IMR-90 (cell line): Measurements from ENCODE around the gene NWD2. TPM values are rescaled to one million over a fixed set of nuclear protein-coding genes. Genes with fewer than 3 reads are reported as not detected.

Experiments used
- ATAC-seq: fragments of 200-7000 bp; cut with Tn5 transposase; 2 replicates; pipeline ENCODE4 v1.9.1; 2020; ENCODE audit warnings: low read depth, mild to moderate bottlenecking, moderate library complexity
- BruUV-seq: library from RNA; stranded (reverse); fragments of 400-500 nt; replicated peaks from 2 replicates; lab custom pipeline; 2021; lab: Mats Ljungman, UMichigan
- CTCF ChIA-PET: fragments of 300-600 bp; formaldehyde crosslinking; extraction: SDS; loops from one replicate; lab custom pipeline; 2021; ENCODE audit warnings: antibody characterized with exemption; lab: Yijun Ruan, JAX
- POLR2A ChIA-PET: fragments of 300-600 bp; sonication (Branson Sonifier 250); formaldehyde crosslinking; loops from one replicate; lab custom pipeline; 2022; ENCODE audit warnings: antibody characterized with exemption; ENCODE audit not compliant: unreplicated experiment; lab: Charles Lee
- DNase-seq: peaks from one replicate; pipeline ENCODE4 v3.0.0; 2013
- H2AFZ ChIP-seq: replicated peaks from 2 replicates; pipeline ENCODE3; 2013; ENCODE audit warnings: low read length, mild to moderate bottlenecking; ENCODE audit not compliant: poor library complexity
- H2AK5ac ChIP-seq: 2 replicates; pipeline ENCODE4 v1.6.1; 2013; ENCODE audit warnings: low read depth, low read length, inconsistent platforms
- H2AK9ac ChIP-seq: replicated peaks from 2 replicates; pipeline ENCODE3; 2013; ENCODE audit warnings: mild to moderate bottlenecking, low read depth, low read length, moderate library complexity; ENCODE audit not compliant: poor library complexity
- H2BK120ac ChIP-seq: 2 replicates; pipeline ENCODE4 v1.6.1; 2013; ENCODE audit warnings: low read depth, low read length, inconsistent platforms
- H2BK15ac ChIP-seq: 3 replicates; pipeline ENCODE4 v1.6.1; 2013; ENCODE audit warnings: low read depth, low read length, inconsistent platforms
- H2BK20ac ChIP-seq: 2 replicates; pipeline ENCODE4 v1.6.1; 2013; ENCODE audit warnings: low read depth, mild to moderate bottlenecking, inconsistent platforms, low read length, moderate library complexity
- H2BK5ac ChIP-seq: 2 replicates; pipeline ENCODE4 v1.6.1; 2013; ENCODE audit warnings: mild to moderate bottlenecking, low read depth, low read length, inconsistent platforms; ENCODE audit not compliant: poor library complexity, severe bottlenecking
- H3K14ac ChIP-seq: replicated peaks from 2 replicates; pipeline ENCODE4 v1.6.1; 2013; ENCODE audit warnings: low read depth, low read length, inconsistent platforms
- H3K18ac ChIP-seq: 2 replicates; pipeline ENCODE4 v1.6.1; 2013; ENCODE audit warnings: low read depth, low read length, control low read depth
- H3K23ac ChIP-seq: 2 replicates; pipeline ENCODE4 v1.6.1; 2013; ENCODE audit warnings: low read depth, low read length, inconsistent platforms
- H3K27ac ChIP-seq: 2 replicates; pipeline ENCODE4 v1.5.1; 2013; ENCODE audit warnings: mild to moderate bottlenecking, control low read depth, low read length; ENCODE audit not compliant: insufficient read depth
- H3K27me3 ChIP-seq: 2 replicates; pipeline ENCODE4 v1.6.1; 2013; ENCODE audit warnings: low read length; ENCODE audit not compliant: control insufficient read depth, insufficient read depth
- H3K36me3 ChIP-seq: 2 replicates; pipeline ENCODE4 v1.6.1; 2013; ENCODE audit warnings: low read length, mixed read lengths; ENCODE audit not compliant: control insufficient read depth, insufficient read depth
- H3K4ac ChIP-seq: 2 replicates; pipeline ENCODE4 v1.6.1; 2013; ENCODE audit warnings: low read depth, low read length, inconsistent platforms
- H3K4me1 ChIP-seq: 2 replicates; pipeline ENCODE4 v1.6.1; 2013; ENCODE audit warnings: low read length, mixed read lengths; ENCODE audit not compliant: control insufficient read depth, insufficient read depth
- H3K4me2 ChIP-seq: 2 replicates; pipeline ENCODE4 v1.6.1; 2013; ENCODE audit warnings: low read depth, mild to moderate bottlenecking, control low read depth, low read length, moderate library complexity
- H3K4me3 ChIP-seq: 2 replicates; pipeline ENCODE4 v1.5.1; 2013; ENCODE audit warnings: low read depth, mild to moderate bottlenecking, control low read depth, low read length, moderate library complexity; ENCODE audit not compliant: insufficient read depth
- H3K56ac ChIP-seq: 2 replicates; pipeline ENCODE4 v1.6.1; 2013; ENCODE audit warnings: low read length, inconsistent platforms; ENCODE audit not compliant: insufficient read depth; ENCODE audit errors: extremely low read depth
- H3K79me1 ChIP-seq, 2 experiments: 2 replicates each; pipeline ENCODE4 v1.6.1; 2013; ENCODE audit warnings: low read length in 2 of 2, inconsistent platforms in 1 of 2, low read depth in 1 of 2
- H3K9ac ChIP-seq: 2 replicates; pipeline ENCODE4 v1.6.1; 2013; ENCODE audit warnings: low read depth, low read length, control low read depth
- H3K9me1 ChIP-seq: 2 replicates; pipeline ENCODE4 v1.6.1; 2013; ENCODE audit warnings: low read length, inconsistent platforms; ENCODE audit not compliant: insufficient read depth
- H3K9me3 ChIP-seq: 2 replicates; pipeline ENCODE4 v1.6.1; 2013; ENCODE audit warnings: low read length; ENCODE audit not compliant: control insufficient read depth, insufficient read depth
- H4K20me1 ChIP-seq: 2 replicates; pipeline ENCODE4 v1.6.1; 2013; ENCODE audit warnings: low read length, inconsistent platforms; ENCODE audit not compliant: insufficient read depth
- H4K5ac ChIP-seq: 2 replicates; pipeline ENCODE4 v1.6.1; 2013; ENCODE audit warnings: mild to moderate bottlenecking, low read depth, low read length, control low read depth
- H4K8ac ChIP-seq, 2 experiments: 2 replicates each; pipeline ENCODE4 v1.6.1; 2013; ENCODE audit warnings: low read depth in 2 of 2, low read length in 2 of 2, control low read depth in 1 of 2, inconsistent platforms in 1 of 2
- H4K91ac ChIP-seq: 2 replicates; pipeline ENCODE4 v1.6.1; 2013; ENCODE audit warnings: low read depth, low read length, inconsistent platforms; ENCODE audit not compliant: insufficient read depth
- BHLHE40 ChIP-seq: fragments of 150-350 bp; IDR thresholded peaks from 2 replicates; pipeline ENCODE4 v1.6.1; 2016; ENCODE audit warnings: mild to moderate bottlenecking, low read depth, low read length
- CHD1 ChIP-seq: IDR thresholded peaks from 2 replicates; pipeline ENCODE4 v1.6.1; 2012; ENCODE audit warnings: low read depth, low read length, improper control_type of control experiment
- CTCF ChIP-seq: conservative IDR thresholded peaks from 2 replicates; pipeline ENCODE4 v1.5.1; 2012; ENCODE audit warnings: mild to moderate bottlenecking, low read depth, low read length, improper control_type of control experiment
- ELK1 ChIP-seq: fragments of 150-350 bp; IDR thresholded peaks from 2 replicates; pipeline ENCODE4 v1.6.1; 2016; ENCODE audit warnings: low read depth, mild to moderate bottlenecking, low read length, moderate library complexity, borderline replicate concordance
- FOS ChIP-seq: fragments of 150-350 bp; IDR thresholded peaks from 2 replicates; pipeline ENCODE4 v1.6.1; 2016; ENCODE audit warnings: low read depth, low read length
- MAFK ChIP-seq: IDR thresholded peaks from 2 replicates; pipeline ENCODE4 v1.6.1; 2012; ENCODE audit warnings: low read depth, low read length, improper control_type of control experiment
- MAZ ChIP-seq: IDR thresholded peaks from 2 replicates; pipeline ENCODE4 v1.6.1; 2012; ENCODE audit warnings: low read depth, mild to moderate bottlenecking, low read length, improper control_type of control experiment, moderate library complexity, borderline replicate concordance
- MXI1 ChIP-seq: IDR thresholded peaks from 2 replicates; pipeline ENCODE4 v1.6.1; 2012; ENCODE audit warnings: low read depth, mild to moderate bottlenecking, low read length, moderate library complexity, borderline replicate concordance
- NFE2L2 ChIP-seq: fragments of 150-350 bp; IDR thresholded peaks from 2 replicates; pipeline ENCODE4 v1.6.1; 2016; ENCODE audit warnings: low read depth, mild to moderate bottlenecking, low read length
- POLR2A ChIP-seq: IDR thresholded peaks from 2 replicates; pipeline ENCODE4 v1.6.1; 2012; ENCODE audit warnings: mild to moderate bottlenecking, low read depth, low read length
- RAD21 ChIP-seq: IDR thresholded peaks from 2 replicates; pipeline ENCODE4 v1.6.1; 2012; ENCODE audit warnings: low read length, improper control_type of control experiment
- RCOR1 ChIP-seq: IDR thresholded peaks from 2 replicates; pipeline ENCODE4 v1.6.1; 2012; ENCODE audit warnings: mild to moderate bottlenecking, low read length, improper control_type of control experiment; ENCODE audit not compliant: insufficient replicate concordance
- RFX5 ChIP-seq: IDR thresholded peaks from 2 replicates; pipeline ENCODE4 v1.8.0; 2012; ENCODE audit warnings: low read depth, mild to moderate bottlenecking, low read length, moderate library complexity
- SMC3 ChIP-seq: fragments of 150-350 bp; IDR thresholded peaks from 2 replicates; pipeline ENCODE4 v1.6.1; 2016; ENCODE audit warnings: low read depth, mild to moderate bottlenecking, antibody characterized with exemption, low read length, moderate library complexity
- USF2 ChIP-seq: fragments of 150-350 bp; IDR thresholded peaks from 2 replicates; pipeline ENCODE4 v1.6.1; 2017; ENCODE audit warnings: mild to moderate bottlenecking, antibody characterized with exemption, low read length, low read depth
- WGBS, 2 experiments: methylation state at CpG; one replicate each; pipeline versions ENCODE4 v1.1.5 to v1.1.7; 2013; ENCODE audit warnings: missing lambda C conversion rate in 2 of 2; ENCODE audit not compliant: insufficient read length in 1 of 2; ENCODE audit errors: extremely low coverage in 2 of 2; 5-methylcytosine and 5-hydroxymethylcytosine counted together
- dilution Hi-C: fragments of 300-500 bp; cut with HindIII; formaldehyde crosslinking; loops from one replicate; pipeline ENCODE4 v1.14.3; 2018; ENCODE audit warnings: low sequenced_read_pairs; ENCODE audit not compliant: unreplicated experiment
- in situ Hi-C: fragments of 300-500 bp; cut with MboI; formaldehyde crosslinking; loops from 3 replicates; pipeline ENCODE4 v1.14.3; 2019; ENCODE audit warnings: low sequenced_read_pairs, inconsistent platforms, mixed read lengths
- intact Hi-C: fragments of 100-400 bp; cut with micrococcal nuclease; formaldehyde crosslinking; loops from 2 replicates; pipeline ENCODE4 v1.10.0; 2022
- polyA plus RNA-seq, 3 experiments: library from polyadenylated mRNA; depleted of rRNA; stranded (reverse); fragments of >200 nt; gene quantifications; 2 replicates each; pipeline ENCODE4 v1.2.3, GENCODE V29; 2012; ENCODE audit warnings: low replicate concordance in 1 of 3
- total RNA-seq: library from RNA; depleted of rRNA; stranded (reverse); fragments of >200 nt; gene quantifications from 2 replicates; pipeline ENCODE4 v1.2.3, GENCODE V29; 2012

NWD2 gene
- total and polyA plus RNA-seq, 2 of the 4 experiments (the other 2 are of a cell fraction) = not detected

- Histone ChIP-seq H2BK15ac (no peak overlapping the region), H3K36me3 (no peaks in the 10 kb centered on the region), H3K27me3 (no peaks in the 10 kb centered on the region), H4K5ac (no peak overlapping the region), H3K9ac (no peak overlapping the region), H3K56ac (no peak overlapping the region), H3K27ac (no peak overlapping the region), H3K4ac (no peak overlapping the region), H3K79me1 (no peaks in the 10 kb centered on the region), H3K23ac (no peak overlapping the region), H3K4me2 (no peak overlapping the region), H4K20me1 (no peaks in the 10 kb centered on the region), H2AFZ (no peak overlapping the region), H3K4me1 (no peaks in the 10 kb centered on the region), H4K91ac (no peak overlapping the region), H3K18ac (no peak overlapping the region), H3K4me3 (no peak overlapping the region), H2AK9ac (no peak overlapping the region), H4K8ac (no peak overlapping the region), H3K9me1 (no peaks in the 10 kb centered on the region), H2BK5ac (no peak overlapping the region), H3K9me3 (no peaks in the 10 kb centered on the region; the same call in 1 of the 2 replicates), H2AK5ac (no peak overlapping the region), H2BK120ac (no peak overlapping the region), H3K14ac (no peak overlapping the region), H2BK20ac (no peak overlapping the region)
- no TSS peak for BruUV-seq
- no peak for DNase-seq
- no peak for ATAC-seq
- no peak for TF ChIP-seq MAZ
- no peak for TF ChIP-seq BHLHE40
- no peak for TF ChIP-seq FOS
- no peak for TF ChIP-seq CTCF
- TF ChIP-seq CHD1 = no peak
- TF ChIP-seq NFE2L2 = no peak
- no peak for TF ChIP-seq MAFK
- no peak for TF ChIP-seq RCOR1
- no peak for TF ChIP-seq ELK1
- TF ChIP-seq MXI1 = no peak
- no peak for TF ChIP-seq POLR2A
- TF ChIP-seq RFX5 = no peak
- no peak for TF ChIP-seq USF2
- TF ChIP-seq RAD21 = no peak
- TF ChIP-seq SMC3 = no peak
- in situ Hi-C loops = no loop called here
- intact Hi-C loops = no loop called here
- WGBS, 2 experiments = 0% methylated on average over 1 of the region's 5 CpGs; no CpG with 5 or more reads in 1 of the 2 experiments
- POLR2A ChIA-PET = no interaction called here
- CTCF ChIA-PET = no interaction called here
- dilution Hi-C loops = no loop called here
These were observed 1.5 kb upstream of the NWD2 start for GRCh38 chr4:37243051-37243450.
